ENCODE data around the gene SMNDC1.
"Not testable (repeated sequence)": the region's sequence is repeated elsewhere in the genome, so short reads cannot be mapped to it uniquely, and the experiment has no call there.

The SMNDC1 gene

DNA sequence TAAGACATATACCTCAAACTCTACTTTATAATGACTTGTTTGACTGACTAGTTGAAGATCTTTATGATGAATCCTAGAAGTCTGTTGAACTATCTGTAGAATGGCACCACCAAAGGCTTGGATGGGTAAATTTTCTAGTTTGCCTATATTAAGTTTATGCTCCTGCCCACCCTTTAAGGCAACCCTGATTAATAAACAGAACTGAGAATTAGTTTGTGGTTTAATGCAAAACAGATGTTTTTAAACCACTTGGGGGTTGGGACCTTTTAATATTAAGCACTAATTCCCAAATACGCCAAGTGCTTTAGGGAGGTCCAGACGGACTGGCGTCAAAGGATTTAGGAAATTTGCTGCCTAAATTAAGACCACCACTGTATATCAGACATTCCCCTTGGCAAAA is 20.5 kb downstream of the SMNDC1 start:
- DNase-seq (ENCODE audit: low read depth, low spot score), result no peak

DNA sequence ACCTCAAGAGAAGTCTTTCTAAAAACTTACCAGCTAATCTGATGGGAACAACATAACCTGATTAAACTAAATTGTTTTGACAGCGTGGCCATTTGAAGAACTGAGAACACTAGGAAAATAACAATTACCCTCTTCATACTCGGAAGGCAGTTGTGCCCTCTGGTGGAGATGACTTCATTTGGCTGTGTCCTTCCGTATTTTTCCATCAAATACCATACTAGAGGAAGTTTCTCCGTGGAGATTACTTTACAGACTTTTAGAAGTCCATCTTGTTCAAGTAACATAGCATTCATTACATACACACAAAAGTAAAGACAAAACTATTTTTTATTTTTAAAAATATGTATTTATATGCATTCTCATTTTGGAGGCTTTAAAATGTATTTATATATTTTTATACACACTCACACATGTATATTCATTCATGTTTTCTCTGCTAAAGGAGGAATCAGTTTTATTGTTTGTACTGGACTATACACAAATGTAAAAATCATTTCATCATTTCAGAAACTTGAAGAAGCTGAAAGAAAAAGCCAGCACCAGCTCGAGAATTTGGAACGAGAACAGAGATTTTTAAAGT is 25.2 kb downstream of the SMNDC1 start:
- peak; percentile 37 for DNase-seq (ENCODE audit: low read depth, low spot score)

DNA sequence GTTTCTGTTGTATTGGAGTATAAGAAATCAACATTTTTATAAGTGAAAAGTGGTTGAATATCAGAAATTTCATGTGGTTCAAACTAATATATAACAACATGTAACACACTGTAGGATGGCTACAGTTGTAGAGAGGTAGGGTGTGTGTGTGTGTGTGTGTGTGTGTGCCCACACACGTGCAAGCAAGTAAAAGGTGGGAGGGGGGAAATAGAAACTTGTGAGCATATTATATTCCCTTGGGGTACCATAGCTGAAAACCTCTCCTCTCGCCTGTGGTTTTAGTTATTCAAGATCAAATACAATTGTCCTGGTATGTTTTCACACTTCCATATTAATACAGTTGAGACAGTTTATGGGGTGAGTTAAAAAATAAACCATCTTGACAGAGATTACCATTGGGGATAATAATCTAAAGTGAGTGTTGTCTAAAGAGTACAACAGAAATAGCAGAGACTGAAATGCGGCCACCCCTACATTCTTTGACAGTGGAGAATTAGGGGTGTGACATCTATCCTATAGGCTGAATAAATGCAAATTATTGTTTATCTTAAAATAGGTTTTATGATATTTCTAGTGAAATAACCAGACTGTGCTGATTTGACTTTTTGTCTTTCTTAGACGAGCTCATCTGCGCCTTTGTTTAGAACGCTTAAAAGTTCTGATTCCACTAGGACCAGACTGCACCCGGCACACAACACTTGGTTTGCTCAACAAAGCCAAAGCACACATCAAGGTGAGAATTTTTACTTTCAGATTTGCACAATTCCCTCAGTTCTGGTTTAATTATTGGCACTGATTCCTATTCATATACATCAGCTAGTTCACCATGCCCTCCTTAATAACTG is 25.9 kb downstream of the SMNDC1 start:
- no peak for DNase-seq (ENCODE audit: low read depth, low spot score)

DNA sequence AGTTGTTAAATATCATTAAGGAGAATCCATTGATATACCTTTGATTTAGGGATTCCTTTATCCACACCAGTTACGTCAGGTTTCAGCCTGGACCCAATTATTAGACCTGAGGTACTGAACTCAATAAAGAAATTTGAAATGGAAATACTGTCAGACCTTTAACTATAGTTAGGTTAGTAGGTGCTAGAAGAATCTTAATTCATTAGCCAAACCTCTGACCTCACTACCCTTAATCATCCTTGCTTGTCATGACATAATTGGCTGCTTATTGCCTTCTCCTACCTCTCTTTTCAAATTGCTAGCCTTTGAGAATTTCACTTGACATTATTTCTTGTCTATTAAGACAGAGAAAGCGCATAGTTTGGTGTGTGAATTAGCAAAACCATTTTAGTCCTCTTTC is 27.1 kb downstream of the SMNDC1 start:
- no peak for DNase-seq (ENCODE audit: low read depth, low spot score)

DNA sequence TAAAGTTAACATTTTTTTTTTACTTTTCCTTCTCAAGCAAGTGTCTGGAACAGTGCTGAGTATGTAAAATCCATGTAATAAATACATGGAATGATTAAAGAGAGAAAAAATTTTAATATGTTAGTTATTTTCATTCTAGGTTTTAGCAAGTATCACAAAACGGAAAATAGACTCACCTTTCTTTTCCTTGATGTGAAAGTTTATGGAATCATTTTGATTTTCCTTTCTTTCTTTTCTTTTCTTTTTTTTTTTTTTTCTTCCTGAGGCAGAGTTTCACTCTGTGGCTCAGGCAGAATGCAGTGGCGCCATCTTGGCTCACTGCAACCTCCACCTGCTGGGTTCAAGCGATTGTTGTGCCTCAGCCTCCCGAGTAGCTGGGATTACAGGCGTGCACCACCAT is 28.1 kb downstream of the SMNDC1 start:
- no peak for DNase-seq (ENCODE audit: low read depth, low spot score)

DNA sequence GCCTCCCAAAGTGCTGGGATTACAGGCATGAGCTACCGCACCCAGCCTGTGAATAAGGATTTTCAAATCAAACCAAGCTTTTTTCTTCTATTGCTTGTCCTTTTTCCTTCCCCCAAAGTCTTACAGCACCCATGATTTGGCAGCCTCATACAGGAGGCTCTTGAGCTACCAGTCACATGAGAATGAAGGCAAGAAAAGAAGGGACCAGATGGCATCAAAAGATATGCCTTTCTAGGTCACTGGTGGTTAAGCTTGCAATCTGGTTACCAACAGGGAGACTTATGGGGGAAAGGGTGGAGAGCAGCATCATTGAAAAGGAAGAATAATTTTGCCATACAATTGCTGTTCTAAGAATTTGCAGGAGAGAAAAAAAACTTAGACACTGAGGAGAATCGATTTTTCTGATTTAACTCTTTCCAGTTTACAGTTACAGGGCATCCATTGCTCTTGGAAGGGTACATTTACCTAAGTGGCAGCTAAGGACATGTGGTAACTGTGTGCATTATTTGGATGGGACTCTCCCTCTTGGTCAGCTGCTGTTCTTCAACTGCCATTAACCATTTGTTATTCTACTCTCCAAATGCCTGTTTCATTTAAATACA is 29.5 kb downstream of the SMNDC1 start:
- DNase-seq (ENCODE audit: low read depth, low spot score), result no peak

DNA sequence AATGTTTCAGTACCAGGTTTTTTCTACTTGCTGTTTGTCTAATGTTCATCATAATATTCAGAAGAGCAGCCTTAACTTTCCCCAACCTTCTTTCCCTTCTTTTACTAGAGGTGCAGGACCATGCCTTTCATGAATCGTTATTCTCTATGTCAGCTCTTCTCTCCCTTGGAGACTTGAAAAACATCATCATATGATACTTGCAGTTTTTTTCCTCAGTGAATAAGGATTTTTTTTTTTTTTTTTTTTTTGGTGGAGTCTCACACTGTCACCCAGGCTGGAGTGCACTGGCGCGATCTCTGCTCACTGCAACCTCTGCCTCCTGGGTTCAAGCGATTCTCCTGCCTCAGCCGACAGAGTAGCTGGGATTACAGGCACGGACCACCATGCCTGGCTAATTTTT is 30.1 kb downstream of the SMNDC1 start:
- no peak for DNase-seq (ENCODE audit: low read depth, low spot score)

DNA sequence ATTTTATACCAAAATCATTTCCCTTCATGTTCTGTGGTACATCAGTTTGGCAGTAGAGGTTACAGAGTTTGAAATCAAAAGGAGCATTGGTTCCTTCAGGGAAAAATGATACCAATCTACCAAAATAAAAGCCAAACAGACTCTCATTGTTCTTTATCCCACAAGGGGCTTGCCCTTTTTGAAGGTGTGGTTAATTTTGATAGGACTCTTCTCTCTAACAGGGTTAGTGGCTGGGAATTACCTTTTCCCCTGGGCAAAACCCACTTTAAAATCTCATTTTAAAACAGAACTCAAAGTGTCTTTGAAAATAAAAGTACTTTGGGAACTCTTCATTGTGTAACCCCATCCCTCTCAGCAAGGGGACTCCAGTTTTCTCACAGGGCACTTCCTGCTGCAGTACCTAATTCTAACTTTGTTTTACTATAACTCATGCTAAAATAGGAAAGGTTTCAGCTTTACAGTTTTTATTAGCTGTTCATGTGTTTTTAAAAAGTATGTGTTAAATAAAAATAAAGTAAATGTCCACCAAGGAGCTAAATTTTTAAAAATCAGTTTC is 30.6 kb downstream of the SMNDC1 start:
- no peak for DNase-seq (ENCODE audit: low read depth, low spot score)

DNA sequence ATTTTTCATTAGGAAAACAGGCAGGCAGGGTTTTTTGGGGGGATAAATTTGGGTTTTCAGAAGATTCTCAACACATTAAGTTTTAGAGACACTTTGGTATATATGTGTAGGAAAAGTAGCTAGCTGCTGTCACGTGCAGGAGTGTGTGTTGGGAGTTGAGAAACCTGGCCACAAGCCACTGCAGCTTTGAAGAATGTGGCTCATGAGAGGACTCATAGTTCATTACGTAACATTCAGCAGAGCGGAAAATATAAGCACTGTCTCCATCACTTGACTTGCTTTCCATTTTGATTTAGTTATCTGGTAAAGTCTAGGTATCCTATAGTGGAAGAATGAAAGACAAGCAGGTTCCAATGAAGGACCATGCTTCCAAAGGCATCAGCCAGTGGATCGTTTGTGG is 31.2 kb downstream of the SMNDC1 start:
- DNase-seq (ENCODE audit: low read depth, low spot score), result no peak

DNA sequence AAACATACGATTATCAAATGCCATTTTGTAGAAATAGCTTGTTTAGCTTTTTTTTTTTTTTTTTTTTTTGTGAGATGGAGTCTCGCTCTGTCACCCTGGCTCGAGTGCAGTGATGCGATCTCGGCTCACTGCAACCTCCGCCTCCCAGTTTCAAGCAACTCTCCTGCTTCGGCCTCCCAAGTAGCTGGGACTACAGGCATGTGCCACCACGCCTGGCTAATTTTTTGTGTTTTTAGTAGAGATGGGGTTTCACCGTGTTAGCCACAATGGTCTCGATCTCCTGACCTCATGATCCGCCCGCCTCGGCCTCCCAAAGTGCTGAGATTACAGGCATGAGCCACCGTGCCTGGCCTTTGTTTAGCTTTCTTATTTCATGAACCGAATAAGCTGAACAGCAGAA is 31.7 kb downstream of the SMNDC1 start:
- DNase-seq (ENCODE audit: low read depth, low spot score), result not testable (repeated sequence)

DNA sequence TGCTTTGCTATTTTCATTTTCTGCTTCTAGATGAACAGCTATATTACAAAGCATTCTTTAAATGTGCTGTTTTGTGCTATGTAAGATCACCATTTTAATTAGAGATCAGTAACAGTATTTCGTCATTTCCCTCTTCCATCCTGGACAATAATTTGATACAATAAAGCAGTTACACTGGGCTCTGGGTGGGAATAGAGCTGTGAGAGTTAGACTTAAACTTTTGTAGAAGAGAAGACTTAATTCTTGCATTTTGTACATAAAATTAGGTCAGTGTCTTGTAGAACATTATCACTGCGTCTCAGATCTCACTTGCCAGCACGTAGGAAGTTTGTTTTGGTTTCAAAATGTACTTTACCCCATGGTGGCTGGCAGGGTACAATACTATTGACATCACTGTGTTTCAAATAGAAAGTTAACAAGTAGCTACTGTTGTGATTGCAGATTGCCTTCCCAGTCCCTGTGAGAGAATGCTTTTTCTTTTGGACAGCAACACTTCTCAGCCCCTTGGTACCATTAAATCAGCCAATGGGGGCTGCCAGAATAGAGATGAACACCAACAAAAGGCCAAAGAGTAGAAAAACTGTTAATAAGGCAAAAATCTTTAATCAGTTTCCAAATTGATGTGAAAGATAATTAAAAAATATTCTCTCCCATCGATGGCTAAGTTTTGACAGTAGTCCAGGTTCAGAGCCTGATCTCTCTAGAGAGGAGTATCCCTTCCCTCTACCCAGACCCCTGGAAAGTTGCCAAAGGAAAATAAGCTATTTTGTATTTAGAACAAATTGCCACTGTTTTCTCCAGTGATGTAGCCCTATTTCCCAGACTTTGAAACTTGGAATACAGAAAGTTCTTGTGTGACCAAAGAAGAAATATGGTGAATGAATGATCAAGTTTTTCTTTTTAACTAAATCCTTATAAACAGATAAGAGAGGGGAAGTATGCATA is 35.1 kb downstream of the SMNDC1 start:
- no peak for DNase-seq (ENCODE audit: low read depth, low spot score)

DNA sequence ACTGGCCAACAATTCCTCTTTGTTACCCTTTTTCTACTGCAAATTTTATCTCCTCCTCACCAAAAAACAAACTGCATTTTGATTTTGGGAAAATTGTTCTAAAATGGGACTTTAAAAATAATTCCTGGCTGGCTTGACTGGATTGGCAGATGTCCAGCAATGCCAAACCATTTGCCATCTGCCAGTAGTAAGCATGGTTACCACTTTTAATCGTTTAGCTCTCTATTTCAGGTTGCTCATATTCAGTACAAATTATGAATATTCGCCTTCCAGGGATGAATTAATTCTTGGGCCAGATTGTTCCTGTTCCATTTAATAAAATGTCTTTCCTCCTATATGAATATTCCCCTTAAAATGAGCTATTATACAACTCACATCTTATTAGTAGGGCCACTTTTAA is 35.7 kb downstream of the SMNDC1 start:
- DNase-seq (ENCODE audit: low read depth, low spot score), result no peak

DNA sequence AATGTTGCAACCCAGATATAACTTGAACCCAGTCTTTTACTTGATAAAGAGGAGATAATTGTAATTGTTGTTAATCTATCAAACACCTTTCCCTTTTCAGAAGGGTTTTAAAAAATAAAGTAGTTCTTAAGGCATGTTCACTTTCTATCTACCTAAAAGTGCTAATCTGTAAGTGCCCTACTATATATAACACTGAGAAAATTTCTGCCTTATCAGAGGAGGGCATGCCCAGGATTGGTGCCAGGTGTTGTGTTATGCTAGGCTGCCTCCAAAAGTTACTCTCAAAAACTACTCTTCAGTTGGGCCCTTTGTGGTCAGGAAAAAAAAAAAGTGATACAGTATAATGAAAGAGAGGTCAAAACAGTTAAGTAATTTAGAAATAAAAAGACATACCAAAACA is 36.3 kb downstream of the SMNDC1 start:
- no peak for DNase-seq (ENCODE audit: low read depth, low spot score)

DNA sequence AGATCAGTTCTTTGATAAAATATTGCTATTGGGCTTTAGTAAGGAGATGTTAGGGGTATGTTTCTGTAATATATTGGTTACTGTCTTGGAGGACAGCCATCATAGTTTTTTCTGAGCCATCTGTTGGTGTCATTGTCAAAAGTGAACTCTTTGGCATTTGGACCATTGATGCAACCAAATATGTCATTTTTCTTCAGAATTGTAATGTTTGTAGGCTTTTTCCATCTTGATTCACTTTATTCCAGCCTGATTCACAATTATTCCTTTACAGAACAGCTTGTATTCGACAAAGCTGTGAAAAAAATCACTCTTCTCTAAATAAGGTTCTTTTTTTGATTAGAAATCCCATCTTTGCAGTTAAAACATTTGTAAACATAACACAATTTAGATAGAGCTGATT is 37.4 kb downstream of the SMNDC1 start:
- DNase-seq (ENCODE audit: low read depth, low spot score), result no peak

DNA sequence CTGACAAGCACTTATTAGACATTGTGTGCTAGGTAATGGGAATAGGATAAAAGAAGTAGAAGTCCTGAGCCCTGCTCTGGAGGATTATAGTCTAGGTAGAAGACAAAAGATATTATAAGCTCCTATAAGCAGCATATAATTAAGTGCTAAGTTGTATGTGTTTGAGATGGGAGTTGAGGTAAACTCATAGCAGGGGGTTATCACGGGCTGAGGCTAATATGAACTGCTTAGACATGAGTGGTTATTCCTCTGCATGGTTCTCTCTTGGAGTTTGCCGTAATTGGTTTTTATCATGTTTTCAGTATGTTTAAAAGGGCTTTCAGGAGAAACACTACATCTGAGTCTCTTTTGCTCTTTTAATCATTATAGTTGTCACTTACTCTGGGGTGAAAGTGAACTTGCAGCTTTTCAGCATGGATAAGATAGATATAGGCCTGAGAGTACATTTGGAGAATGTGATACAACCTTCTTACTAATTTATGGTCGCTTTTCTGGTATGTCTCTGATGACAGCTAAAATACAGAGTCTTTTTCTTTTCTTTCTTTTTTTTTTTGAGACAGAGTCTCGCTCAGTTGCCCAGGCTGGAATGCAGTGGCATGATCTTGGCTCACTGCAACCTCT is 39.0 kb downstream of the SMNDC1 start:
- no peak for DNase-seq (ENCODE audit: low read depth, low spot score)

DNA sequence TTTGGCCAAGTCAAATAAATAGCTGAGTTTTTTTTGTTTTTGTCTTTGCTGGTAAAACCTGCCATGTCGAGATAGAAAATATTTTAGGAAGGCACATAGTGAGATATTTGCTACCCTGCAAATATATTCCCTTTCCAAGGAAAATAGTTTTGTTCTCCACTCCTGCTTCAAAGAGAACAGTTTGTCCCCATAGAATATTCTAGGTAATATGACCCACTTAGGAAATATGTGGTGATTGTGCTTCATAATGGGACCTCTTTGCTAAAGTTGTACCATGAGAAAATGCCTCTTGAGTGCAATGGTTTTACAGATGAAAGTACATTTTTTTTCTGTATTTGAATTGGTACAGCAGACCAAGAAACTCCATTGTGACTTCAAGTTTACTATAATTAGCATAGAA is 41.6 kb downstream of the SMNDC1 start:
- DNase-seq (ENCODE audit: low read depth, low spot score), result no peak

DNA sequence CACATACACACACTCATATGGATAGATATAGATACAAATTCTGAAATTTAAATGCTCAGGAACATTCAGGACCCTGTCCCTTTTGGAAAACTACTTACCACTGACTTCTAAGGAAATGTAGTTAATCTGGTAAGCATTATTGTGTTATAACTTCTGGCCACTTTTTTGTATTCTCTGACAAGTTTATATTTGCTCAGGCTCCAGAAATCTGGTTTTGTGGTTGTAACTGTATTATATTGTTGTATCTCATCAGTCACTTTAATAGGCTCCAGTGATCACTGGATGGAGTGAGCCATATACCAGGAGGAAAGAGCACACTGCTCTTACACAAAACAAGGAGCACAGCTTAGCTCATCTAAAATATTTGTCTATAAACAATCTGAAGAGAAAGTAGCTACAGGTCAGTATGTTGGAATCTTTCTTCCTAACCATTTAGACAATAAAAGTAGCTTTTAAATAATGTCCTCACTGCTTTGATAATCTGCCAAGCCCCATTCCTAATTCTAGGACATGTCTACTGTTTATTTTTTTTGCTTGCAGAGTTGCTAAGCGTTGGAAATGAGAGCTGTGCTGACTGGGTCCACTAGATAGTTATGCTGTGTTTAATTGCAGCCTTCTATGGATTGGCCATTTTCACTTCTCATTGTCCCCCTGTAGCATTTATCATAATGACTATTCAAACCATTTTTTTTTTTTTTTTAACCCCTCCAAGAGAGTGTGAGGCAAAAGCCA is 43.8 kb downstream of the SMNDC1 start:
- no peak for DNase-seq (ENCODE audit: low read depth, low spot score)

DNA sequence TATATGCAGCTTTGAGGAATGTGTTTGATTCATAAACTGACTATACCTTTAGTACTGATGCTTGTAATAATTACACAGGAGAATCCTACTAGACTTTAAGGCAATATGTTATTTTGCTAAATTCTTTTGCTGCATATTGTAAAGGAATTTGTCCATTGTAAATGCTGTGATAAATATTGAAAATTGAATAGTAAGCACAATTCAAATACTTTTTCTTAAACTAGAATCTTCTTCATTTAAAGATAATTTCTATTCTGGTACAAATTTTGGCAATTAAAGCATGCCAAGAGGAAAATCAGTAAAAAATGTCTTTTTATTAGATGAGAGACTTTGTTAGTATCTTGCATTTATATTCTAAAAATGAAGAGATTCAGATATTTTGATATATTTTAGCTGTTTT is 45.4 kb downstream of the SMNDC1 start:
- no peak for DNase-seq (ENCODE audit: low read depth, low spot score)

DNA sequence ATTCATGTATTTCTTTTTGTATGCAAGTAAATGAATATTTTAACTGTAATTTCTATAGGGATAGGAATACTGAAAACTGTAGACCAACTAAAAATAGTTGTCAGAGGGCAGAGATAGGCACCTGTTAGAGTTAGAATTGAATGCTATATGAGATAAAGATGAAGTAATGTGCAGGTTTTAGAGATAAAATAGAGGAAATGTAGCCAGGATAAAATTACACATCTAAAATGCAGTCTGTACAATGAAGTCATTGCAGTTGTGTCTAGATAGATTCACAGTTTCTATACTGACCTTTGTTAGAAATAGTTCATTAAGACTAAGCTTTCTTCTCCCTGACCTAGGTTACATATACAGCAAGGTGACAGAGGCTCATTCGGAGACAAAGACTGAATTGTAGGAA is 46.2 kb downstream of the SMNDC1 start:
- no peak for DNase-seq (ENCODE audit: low read depth, low spot score)

DNA sequence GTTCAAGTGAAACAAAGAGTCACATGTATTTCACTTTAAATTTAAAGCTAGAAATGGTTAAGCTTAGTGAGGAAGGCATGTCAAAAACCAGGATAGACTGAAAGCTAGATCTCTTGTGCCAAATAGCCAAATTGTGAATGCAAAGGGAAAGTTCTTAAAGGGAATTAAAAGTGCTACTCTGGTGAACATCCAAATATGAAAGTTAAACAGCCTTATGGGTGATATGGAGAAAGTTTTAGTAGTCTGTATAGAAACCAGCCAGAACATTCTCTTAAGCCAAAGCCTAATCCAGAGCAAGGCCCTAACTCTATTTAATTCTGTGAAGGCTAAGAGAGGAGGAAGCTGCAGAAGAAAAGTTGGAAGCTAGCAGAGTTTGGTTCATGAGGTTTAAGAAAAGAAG is 50.3 kb downstream of the SMNDC1 start:
- no peak for DNase-seq (ENCODE audit: low read depth, low spot score)

DNA sequence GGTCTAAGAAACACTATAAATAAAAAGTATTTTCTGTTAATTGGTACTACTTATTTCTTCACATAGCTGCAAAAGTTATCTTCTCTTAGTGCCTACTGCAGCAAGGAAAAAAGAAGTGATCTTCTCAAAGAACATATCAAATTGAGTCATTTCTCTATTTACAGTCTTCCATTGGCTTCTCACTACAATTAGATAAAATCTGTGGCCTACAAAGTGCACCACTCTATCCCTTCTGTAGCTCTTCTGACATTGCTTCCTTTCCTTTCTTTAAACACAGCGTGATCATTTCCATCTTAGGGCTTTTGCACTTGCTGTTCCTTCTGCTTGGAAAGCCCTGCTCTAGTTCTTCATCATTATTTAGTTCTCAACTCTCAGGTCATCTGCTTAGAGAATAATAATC is 52.6 kb downstream of the SMNDC1 start:
- DNase-seq (ENCODE audit: low read depth, low spot score), result no peak

Measured in ELF-1 (cell line).